ENCODE results near the gene ADAMTS2.

The ADAMTS2 gene

DNA sequence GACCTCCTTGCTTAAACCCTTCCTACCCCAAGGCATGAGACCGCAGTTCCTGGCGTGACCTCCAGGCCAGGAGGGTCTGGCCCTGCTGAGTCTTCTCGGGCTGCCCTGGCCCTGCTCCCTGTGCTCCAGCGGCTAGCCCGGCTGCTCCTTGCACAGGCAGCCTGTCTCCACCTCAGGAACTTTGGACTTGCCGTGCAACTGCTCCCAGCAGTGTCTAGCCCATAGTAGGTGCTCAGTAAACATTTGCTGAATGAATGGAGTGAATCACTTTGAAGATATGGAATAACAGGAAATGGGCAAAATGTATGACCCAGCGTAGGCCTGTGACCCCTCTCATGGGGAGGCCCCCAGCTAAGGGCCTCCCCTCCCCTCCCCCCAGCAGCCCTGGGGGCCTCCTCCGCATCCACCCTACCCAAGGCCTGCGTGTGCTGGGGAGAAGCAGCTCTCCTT, 158.0 kb downstream of the ADAMTS2 start:
- no peak for DNase-seq

- no peak for DNase-seq
Measured at GRCh38 chr5:179186801-179187200, 158.5 kb downstream of the ADAMTS2 start.

- DNase-seq = no peak
Measured at GRCh38 chr5:179185941-179186411, 159.3 kb downstream of the ADAMTS2 start.

GRCh38 chr5:179185256-179185940, 159.9 kb downstream of the ADAMTS2 start:
- no peak for DNase-seq

GRCh38 chr5:179184521-179185050, 160.7 kb downstream of the ADAMTS2 start:
- DNase-seq = no peak

DNA sequence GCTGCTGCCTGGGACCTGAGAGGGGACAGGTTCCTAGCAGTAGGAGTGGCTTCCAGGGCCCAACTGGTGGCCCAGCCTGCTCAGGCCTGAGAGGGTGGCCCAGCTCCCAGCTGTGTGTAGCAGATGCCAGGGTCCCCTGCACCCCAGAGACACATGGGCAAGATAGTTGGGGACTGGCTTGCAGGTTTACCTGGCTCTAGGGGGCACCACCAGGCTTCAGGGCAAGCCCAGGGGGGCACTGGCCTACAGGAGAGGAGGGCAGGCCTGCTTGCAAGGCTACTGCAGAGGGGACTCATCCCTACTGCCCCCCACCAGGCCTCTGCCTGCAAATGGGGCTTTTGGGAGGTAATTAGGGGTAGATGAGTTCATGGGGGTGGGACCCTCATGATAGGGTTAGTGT, 161.8 kb downstream of the ADAMTS2 start:
- DNase-seq = no peak

GRCh38 chr5:179182601-179183000, 162.7 kb downstream of the ADAMTS2 start:
- no peak for DNase-seq

- DNase-seq = no peak
Measured at GRCh38 chr5:179181988-179182387, 163.3 kb downstream of the ADAMTS2 start.

GRCh38 chr5:179180921-179181645, 164.2 kb downstream of the ADAMTS2 start:
- DNase-seq = no peak

- DNase-seq = no peak
Measured at GRCh38 chr5:179180061-179180610, 165.1 kb downstream of the ADAMTS2 start.

DNA sequence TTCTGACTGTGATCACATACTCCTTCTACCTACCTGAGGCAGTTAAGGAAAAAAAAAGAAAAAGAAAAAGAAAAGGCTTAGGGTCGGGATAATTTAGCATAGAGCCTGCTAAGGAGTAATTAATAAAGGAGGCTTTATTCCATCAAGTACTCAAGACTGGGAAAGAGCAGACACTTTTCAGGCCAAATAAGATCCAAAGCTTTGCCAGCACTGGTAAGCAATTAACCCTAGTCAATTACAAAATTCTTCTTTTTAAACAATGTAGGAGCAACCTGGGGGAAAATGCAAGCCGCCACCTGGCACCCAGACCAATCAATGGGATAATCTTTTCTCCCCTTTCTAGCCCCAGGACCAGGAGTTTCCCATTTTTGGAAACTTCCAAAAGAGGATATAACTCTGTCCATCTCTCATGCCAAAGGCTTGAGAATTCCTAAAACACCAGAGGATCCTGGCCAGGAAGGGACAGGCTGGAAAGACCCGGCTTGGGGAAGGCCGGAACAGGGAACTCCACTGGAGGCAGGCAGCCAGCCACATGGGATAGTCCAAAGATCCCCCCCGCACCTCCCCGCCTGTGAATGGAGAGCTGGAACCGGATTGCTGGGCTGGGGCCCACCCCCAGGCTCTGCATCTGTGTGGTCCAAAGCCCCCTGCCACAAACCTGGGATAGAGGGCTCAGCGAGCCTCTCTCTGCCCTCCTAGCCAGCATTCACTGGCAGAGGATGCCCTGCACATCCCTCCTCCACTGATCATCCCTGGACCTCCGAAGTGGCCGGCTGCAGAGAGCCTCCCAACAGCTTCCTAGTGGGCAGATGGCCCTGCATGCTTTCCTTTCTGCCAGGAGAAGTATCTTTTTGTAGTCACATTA, 167.3 kb downstream of the ADAMTS2 start:
- DNase-seq = no peak

- DNase-seq = no peak
Measured at GRCh38 chr5:179176571-179177230, 168.6 kb downstream of the ADAMTS2 start.

GRCh38 chr5:179176166-179176565, 169.1 kb downstream of the ADAMTS2 start:
- no peak for DNase-seq

DNA sequence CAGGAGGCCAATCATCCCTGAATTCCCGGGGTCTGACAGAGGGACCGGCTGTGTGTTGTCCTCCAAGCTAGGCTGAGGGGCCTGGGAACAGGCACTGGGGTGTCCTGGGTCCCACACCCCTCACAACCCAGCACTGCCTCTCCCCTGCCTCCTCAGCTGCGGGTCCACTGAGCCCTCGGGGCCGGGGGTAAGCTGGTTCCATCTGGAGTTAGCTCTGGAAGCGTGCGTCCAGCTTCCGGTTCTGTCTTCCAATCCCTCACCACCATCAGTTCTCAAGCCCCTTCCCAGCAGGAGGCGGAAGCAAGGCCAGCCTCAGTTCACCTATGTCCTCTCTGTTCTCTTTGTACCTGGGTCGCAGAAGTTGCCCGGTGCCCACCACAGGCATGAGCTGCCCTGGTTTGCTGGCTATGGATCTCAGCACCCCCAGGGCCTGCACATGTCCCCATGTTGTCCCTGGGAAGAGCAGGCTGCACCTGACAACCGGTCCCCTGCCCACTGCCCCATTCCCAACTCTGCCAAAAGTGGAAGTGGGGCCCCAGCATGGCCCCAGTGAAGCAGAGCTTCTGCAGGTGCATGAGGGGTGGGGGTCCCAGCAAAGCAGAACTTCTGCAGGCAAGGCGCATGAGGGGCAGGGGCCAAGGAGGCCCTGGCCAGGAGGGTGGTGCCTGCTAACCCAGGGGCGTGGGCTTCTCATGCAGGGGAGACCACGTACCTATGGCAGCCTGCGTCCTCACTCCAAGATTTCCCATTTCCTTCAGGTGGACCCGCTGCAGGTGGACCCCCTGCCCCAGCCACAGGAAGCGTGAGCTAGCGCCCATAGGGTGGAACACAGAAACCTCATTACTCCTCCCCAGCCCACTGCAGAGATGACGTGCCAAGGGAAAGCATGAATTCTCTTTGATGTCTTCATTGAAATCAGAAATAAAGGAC, 173.2 kb downstream of the ADAMTS2 start:
- DNase-seq = no peak

- no peak for DNase-seq
Measured at GRCh38 chr5:179171251-179171815, 173.9 kb downstream of the ADAMTS2 start.

DNA sequence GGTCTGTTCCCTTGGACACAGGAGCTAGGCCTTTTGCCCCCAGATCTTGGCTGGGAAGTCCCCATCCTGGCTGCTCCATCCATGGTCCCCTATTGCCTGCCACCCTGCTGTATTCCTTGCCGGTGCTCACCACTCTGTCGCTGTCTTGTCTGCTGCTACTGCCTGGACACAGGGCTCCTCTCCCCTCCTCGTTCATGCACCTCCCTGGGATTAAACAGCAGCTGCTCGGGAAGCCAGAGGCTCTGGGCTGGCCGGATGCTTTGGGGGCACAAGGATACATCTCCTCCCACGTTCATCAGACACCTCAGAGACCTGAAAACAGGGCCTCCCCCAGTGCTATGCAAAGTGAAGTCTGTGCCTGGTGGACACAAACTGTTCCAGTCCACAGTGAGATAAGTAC, 174.7 kb downstream of the ADAMTS2 start:
- no peak for DNase-seq

DNA sequence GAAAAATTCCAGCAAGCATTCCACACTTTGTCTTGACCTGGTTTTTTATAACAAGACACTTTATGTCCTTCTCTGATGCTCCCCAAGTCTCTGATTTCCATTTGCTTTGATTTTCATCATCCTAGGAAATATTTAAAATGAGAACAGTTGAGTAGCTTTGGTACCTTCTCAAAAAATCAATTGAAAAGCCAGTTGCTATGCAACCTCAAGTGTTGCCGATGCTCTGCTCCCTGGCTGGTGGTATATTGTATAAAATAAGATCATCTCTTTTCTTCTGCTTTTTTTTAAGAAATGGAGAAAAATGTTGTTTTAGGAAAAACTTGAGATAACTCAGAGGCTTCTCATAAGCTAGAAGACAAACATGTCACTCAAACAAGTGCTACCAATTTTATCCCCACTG, 175.4 kb downstream of the ADAMTS2 start:
- no peak for DNase-seq

- DNase-seq = no peak
Measured at GRCh38 chr5:179168664-179169063, 176.6 kb downstream of the ADAMTS2 start.

DNA sequence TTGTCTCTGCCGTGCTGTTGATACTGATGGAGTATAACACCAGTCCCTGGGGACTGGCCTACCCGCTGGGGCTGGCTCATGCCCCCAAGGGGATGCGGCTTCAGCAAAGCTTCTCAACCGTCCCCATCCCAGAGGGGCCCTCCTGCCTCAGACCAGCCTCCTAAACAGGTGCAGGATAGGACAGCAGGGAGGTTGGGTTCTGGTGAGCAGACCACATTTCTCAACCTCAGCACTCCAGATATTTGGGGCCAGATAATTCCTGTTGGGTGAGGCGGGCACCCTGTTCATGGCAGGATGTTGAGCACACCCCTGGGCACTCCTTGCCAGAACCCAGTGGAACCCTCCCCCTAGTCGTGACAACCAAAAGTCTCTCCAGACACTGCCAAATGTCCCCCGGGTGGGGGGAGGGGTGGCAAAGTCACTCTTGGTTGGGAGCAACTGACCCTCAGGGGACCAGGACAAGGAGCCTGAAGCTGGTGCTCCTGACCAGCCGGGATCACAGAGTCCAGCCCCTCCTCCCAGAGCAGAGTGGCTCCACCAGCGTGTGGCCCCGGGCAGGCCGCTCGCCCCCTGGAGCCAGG, 177.3 kb downstream of the ADAMTS2 start:
- DNase-seq = no peak
